NCI-H128 (cell line): Measurements from ENCODE around the gene MRPL28.
"Not testable (repeated sequence)": the region's sequence is repeated elsewhere in the genome, so short reads cannot be mapped to it uniquely, and the experiment has no call there.

Experiments
- DNase-seq: peaks from one replicate; lab custom pipeline; 2025; ENCODE audit not compliant: unreplicated experiment; lab: John Stamatoyannopoulos, UW

MRPL28 gene

DNA sequence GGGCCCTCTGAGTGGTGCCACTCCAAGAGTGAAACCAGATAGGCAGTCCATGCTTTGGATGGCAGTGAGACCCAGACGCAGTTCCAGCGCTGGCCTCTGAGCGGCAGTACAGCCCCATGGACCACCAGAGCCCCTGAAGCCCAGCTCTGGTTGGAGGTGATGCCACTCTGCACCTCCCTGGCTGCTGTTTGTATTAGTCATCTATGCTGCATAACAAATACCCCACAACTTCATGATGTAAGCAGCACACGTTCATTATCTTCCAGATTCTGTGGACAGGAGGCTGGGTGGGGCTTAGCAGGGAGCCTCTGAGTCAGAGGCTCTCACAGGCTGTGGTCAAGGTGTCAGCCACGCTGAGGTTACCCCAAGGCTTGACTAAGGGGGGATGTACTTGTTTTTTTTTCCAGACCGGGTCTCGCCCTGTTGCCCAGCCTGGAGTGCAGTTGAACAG, 21.6 kb upstream of the MRPL28 start:
- DNase-seq = no peak

DNA sequence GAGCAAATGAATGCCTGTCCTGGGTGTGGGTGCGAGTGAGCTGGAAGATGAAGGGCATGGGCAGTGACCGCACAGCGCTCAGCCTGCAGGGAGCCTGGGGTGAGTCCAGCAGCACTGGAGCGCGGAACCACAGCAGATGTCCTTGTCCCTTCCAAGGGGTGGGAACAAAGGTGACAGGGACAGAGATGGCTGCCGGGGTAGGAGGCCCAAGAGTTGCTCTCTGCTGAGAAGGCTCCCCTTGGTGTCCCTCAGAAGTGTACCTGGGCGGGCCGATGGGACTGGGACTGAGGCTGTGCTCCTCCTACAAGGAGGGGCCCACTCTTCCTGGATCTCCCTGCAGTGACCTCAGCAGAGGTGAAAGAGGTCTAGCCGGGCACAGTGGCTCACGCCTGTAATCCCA, 19.0 kb upstream of the MRPL28 start:
- DNase-seq = no peak

DNA sequence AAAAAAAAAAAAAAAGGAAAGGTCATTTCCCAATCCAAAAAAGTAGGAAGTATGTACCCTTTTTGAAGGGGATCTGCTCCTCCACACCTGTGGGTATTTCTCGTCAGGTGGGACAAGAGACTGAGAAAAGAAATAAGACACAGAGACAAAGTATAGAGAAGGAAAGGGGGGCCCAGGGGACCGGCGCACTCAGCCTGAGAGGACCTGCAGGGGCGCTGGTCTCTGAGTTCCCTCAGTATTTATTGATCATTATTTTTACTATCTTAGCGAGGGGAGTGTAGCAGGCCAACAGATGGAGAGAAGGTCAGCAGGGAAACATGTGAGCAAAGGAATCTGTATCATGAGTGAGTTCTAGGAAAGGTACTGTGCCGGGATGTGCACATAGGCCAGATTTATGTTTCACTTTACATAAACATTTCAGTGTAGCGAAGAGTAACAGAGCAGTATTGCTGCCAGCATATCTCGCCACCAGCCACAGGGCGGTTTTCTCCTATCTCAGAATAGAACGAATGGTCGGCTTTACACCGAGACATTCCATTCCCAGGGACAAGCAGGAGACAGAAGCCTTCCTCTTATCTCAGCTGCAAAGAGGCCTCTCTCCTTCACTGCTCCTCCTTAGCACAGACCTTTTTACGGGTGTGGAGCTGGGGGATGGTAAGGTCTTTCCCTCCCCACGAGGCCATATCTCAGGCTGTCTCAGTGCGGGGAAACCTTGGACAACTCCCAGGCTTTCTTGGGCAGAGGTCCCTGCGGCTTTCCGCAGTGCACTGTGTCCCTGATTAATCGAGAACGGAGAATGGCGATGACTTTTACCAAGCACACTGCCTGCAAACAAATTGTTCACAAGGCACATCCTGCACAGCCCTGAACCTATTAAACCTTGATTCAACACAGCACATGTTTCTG, 17.7 kb upstream of the MRPL28 start:
- DNase-seq = not testable (repeated sequence)

DNA sequence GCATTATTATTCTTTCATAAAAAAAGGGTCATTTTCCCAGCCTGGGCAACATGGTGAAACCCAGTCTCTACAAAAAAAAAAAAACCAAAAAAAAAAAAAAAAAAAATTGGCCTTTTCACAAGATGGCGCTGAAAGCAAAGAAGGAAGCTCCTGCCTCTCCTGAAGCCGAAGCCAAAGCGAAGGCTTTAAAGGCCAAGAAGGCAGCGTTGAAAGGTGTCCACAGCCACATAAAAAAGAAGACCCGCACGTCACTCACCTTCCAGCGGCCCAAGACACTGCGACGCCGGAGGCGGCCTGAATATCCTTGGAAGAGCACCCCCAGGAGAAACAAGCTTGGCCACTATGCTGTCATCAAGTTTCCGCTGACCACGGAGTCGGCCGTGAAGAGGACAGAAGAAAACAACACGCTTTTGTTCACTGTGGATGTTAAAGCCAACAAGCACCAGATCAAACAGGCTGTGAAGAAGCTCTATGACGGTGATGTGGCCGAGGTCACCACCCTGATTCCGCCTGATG, 16.4 kb upstream of the MRPL28 start:
- no peak for DNase-seq

GRCh38 chr16:383326-384051, 13.2 kb upstream of the MRPL28 start:
- DNase-seq = no peak

DNA sequence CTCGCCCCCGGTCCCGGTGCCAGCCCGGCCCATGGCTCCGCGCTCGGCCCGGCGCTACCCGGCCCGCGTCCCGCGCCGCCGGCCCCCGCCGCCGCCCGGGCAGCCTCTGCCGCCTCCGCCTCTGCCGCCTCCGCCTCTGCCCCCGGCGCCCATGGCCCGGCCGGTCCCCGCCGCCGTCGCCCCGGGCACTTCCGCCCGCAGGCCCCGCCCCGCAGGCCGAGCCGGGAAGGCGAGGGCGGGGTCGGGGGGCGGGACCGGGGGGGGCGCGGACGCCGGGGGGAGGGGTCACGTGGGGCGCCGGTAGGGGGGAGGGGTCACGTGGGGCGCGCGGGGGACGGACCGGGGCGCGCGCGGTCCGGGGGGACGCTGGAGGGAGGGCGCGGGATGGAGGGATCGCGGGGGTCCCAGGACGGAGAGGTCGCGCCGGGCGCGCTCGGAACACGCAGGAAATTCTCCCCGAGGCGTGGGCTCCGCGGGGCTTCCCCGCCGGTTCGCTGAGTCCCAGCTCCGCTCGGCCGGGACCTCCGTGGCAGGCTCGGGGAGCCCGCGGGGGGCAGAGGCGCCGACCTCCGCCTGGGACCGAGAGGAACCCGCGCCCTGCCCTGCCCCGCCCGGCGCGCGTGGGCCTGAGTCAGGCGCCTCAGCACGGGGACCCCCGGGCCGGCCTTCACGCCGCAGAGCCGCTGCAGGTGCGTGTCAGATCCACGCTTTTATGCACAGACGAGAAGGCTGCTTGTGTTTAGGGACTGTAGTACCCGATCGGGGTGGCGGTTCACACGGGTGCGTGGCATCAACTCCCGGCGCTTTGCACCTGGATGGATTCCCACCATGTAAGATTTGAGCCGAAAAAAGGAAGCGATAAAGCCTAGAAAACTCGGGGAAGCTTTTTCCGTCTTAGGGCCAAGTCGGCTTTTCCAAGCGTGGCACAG, 11.7 kb upstream of the MRPL28 start, which contains the start of gene PGAP6:
Gene PGAP6, minus strand, starts transcription at position 190 of the 929 bp plus-strand sequence. Its CDS starts 157 bp downstream, at position 33.
- no peak for DNase-seq

- no peak for DNase-seq
Measured at GRCh38 chr16:381012-381788, 10.9 kb upstream of the MRPL28 start.

DNA sequence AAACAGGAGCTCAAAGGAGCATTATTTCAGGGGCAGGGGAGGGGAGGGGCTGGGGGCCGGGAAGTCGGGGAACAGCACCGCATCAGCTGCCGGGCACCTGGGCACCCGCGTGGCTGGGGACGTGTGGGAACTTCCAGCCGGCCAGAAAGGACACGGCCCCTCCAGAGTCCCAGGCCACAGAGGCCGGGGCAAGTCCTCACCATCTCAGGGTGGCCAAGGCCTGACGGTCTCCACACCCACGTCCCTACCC, 10.3 kb upstream of the MRPL28 start:
- DNase-seq = no peak

DNA sequence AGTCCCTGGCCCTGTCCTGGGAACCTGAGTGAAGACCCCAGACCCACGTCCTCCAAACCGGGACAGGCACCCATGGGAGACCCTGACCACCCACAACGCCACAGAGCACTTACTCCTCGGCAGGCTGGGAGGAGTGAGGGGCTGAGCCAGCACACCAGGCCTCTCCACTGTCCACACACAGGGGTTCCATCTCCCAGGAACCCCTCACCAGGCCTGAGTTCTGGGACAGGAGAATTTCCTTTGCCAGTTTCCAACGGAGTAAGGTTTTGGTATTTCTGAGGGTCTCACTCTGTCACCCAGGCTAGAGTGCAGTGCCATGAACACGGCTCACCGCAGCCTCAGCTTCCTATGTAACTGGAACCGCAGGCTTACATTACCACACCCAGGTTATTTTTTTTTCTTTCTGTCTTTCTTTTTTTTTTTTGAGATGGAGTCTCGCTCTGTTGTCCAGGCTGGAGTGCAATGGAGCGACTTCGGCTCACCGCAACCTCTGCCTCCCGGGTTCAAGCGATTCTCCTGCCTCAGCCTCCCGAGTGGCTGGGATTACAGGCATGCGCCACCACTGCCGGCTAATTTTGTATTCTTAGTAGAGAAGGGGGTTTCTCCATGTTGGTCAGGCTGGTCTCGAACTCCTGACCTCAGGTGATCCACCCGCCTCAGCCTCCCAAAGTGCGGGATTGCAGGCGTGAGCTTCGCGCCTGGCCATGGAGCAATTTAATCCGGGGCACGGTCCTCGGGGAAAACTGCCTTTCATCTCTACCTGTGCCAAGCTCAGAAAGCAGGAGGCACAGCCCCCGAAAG, 9.8 kb upstream of the MRPL28 start:
- DNase-seq = no peak

GRCh38 chr16:379183-379960, 9.0 kb upstream of the MRPL28 start:
- peak; percentile 59 for DNase-seq

GRCh38 chr16:378821-379182, 8.5 kb upstream of the MRPL28 start:
- no peak for DNase-seq

GRCh38 chr16:378113-378820, 7.9 kb upstream of the MRPL28 start:
- not testable (repeated sequence) for DNase-seq

DNA sequence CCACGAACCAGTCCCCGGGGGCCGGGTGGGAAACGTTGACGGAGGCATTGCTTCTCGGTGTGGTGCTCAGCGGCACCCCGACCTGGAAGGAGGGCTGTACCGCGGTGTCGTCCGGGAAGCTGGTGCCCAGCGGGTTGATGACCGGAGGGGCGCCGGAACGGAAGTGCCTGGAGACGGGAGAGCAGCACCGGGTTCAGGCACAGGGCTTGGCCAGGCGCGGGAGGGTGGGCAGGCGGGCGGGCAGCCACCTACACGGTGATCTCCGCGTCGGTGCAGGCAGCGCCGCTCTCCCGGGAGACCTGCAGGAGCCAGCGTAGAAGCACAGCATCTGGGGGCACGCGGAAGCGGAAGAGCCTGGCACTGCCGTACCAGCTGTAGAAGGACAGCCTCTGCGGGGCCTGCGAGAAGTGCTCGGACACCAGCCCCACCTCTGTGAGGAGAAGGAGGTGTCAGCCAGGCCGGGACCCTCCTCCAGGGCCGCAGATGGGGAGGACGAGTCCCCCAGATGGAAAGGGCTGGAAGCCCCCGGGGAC, 7.1 kb upstream of the MRPL28 start:
- no peak for DNase-seq

DNA sequence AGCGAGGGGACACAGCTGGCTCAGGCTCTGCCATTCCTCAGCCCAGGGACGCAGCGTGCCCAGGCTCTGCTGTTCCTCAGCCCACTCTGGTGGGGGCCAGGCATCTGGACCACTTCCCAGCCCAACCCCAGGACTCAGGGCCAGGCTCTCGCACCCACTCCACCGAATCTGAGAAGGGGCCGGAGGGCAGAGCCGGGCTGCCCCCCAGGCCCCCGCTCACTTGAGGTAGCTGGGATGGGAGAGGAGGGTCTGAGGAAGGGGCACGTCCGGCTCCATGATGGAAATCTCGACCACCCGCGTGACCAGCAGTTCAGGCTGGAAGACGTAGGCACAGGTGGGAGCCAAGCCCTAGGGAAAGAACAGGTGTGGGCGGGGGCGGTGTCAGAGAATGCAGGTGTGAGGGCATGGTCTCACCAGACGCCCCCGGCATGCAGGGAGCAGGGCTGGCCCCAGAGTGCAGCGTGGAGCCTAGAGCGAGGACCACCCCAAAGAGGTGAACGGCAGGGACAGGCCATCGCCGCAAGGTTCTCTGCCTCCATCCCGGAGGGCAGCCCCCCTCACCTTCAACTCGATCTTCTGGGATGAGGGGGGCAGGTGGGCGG, 6.6 kb upstream of the MRPL28 start:
- no peak for DNase-seq

DNA sequence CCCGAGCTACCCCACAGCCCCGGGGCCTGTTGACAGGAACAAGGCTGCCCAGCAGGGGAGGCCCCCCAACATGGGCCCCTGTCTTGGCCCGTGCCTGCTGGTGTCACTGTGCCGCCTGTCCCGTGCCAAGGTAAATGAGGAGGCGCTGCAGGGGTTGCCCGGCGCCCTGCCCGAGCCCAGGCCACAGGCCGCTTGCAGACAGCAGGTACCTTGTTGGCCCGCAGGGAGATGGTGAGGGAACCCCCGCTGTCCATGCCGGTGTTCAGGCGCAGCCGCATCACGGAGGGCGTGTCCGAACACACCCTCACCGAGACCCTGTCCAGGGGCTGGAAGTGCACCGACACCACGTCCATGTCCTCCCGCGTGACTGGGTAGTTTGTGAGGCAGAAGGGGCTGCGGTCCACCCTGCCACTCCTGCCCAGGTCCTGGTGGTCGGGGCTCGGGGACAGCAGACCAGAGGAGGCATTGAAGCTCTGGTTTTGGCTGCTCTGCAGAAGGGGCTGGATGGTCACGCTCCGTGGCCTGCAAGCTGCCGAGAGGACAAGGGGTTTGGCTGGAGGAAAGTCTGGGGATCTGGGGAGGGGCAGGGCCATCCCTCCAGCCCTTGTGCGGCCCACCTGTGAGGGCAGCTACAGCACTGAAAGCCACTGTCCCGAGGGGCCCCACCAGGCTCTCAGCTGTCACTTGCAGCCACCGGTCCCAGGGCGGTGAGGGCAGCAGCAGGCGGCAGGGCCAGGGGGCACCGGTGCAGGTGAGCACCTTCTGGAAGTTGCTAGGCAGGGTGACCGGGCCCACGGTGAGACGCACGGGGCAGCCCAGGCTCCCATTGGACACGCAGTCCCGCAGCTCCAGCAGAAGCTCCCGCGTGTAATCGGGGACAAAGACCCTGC, 5.8 kb upstream of the MRPL28 start:
- no peak for DNase-seq

- no peak for DNase-seq
Measured at GRCh38 chr16:375212-375611, 4.9 kb upstream of the MRPL28 start.

- no peak for DNase-seq
Measured at GRCh38 chr16:374616-374926, 4.2 kb upstream of the MRPL28 start.
